ENCODE data around the gene EYS.

Gene EYS

GRCh38 chr6:65199121-65199520, 507.9 kb downstream of the EYS start:
- no peak for DNase-seq

DNA sequence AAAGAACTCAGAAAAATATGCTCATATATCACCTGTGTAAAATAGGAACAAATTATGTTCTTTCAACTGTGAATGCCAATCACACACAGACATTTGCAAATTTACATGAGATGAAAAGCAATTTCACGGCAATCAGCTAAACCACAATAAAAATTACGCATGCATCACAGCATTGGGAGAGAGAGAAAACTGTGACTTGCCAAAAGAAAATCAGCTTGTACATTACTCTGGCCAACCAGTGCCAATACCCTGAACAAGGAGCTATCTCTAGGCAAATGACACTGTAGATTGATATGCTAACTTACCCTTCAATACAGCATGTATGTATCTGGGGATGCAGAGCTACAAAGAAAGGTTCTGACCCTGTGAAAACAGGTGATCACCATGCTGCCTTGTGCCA, 515.6 kb downstream of the EYS start:
- no peak for DNase-seq

- DNase-seq = no peak
These were observed 517.7 kb downstream of the EYS start for GRCh38 chr6:65189236-65189881.

- no peak for DNase-seq
These were observed 520.2 kb downstream of the EYS start for GRCh38 chr6:65186826-65187225.

DNA sequence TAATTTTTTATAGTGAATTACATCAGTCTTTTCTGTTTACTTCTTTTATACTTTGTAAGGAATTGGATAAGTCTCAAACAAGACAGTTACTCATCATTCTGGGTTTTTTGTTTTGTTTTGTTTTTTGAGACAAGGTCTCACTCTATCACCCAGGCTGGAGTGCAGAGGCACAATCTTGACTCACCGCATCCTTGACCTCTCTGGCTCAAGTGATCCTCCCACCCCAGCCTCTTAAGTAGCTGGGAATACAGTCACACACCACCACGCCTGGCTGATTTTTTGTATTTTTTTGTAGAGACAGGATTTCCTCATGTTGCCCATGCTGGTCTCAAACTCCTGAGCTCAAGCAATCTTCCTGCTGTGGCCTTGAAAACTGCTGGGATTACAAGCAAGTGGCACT, 524.3 kb downstream of the EYS start:
- no peak for DNase-seq

DNA sequence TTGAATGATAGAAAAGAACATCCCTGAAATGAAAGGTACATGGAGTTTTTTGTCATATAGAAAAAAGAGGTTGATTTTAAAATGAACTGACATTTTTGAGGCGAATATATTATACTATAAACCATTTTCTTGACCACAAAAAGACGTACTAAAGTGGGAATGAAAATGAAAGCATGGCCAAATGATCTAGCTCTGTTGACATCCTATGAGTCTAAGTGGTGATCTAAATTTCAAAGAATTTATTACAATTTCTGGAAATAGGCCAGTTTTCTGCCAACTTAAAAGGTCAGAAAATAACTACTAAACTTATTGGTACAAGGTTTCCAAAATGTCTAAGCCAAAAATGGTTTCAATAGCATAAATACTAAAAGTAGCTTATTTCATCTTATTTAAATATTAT, 536.8 kb downstream of the EYS start:
- DNase-seq = no peak

DNA sequence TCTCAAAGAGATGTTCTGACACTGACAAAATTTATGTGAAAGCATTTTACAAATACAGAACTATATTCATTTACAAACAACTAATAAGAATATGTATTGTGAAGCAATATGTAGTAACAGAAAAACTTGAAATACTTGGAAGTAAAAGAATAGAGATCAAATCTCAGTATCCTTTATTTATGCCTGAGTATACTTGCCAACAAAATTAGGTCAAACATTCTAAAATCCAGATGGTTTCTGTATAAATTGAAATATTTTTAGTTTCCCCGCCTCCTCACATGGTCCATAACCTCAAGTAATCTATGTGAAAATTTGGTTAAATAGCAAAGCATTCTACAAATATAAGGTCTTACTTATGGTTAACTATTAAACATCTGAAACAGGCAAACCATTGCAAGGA, 545.4 kb downstream of the EYS start:
- no peak for DNase-seq

- no peak for DNase-seq
These were observed 550.0 kb downstream of the EYS start for GRCh38 chr6:65157025-65157424.

- DNase-seq = no peak
These were observed 551.9 kb downstream of the EYS start for GRCh38 chr6:65155083-65155482.

DNA sequence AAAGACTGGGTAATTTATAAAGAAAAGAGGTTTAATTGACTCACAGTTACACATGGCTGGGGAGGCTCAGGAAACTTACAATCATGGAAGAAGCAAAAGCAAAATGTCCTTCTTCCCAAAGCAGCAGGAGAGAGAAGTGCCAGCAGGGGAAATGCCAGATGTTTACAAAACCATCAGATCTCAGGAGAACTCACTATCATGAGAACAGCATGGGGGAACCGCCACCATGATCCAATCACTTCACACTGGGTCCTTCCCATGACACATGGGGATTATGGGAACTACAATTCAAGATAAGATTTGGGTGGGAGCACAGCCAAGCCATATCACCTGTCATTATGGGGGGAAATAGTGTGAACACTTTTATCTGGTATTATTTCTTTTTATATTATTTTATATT, 557.2 kb downstream of the EYS start:
- DNase-seq = no peak

GRCh38 chr6:65148839-65149238, 558.2 kb downstream of the EYS start:
- DNase-seq = no peak

- no peak for DNase-seq
These were observed 571.5 kb downstream of the EYS start for GRCh38 chr6:65135567-65135966.

DNA sequence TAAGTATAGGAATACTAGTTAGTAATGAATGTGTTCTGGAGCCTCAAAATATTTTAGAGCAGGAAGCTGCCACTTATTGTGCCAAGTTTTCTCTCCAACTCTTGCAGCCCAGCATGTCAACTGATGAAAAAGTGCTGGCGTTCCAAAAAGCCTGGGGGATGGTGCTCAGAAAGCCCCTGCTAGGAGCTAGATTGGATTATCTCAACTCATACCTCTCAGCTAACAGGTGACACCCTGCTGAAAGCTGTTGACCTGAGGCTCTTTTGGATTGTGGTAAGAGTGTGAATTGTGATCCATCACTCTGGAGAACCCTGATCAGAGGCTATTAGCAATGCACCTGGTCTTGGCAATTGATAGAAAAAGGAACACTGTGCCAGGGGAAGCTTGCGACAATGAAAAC, 580.4 kb downstream of the EYS start:
- no peak for DNase-seq

- DNase-seq = no peak
These were observed 583.5 kb downstream of the EYS start for GRCh38 chr6:65123521-65123920.

DNA sequence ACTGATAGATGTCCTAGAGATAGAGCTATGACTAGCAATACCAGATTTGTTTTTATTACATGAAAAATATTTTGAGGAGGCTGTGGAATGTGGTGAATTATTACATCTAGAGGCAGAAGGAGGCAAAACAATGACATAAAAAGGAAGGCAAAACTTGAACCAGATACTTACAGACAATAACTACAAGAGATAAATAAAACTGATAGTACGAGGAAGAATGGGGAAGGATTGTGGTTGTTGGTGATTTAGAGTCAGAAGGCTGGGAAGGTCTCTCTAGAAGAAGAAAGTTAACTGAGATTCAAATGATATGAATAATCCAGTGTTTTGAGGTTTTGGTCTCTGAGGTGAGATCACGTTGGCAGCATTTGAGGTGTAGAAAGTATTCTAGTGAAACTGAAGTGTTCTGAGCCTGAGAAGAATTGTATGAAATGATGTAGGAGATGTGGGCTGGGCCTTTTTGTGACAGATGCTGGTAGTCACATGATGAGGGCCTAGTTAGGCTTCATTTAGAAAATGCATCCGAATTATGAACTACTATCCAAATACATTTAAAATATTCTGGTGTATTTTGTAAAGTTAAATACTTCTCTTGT, 589.1 kb downstream of the EYS start:
- DNase-seq = no peak

GRCh38 chr6:65116326-65116725, 590.7 kb downstream of the EYS start:
- no peak for DNase-seq

- DNase-seq = no peak
These were observed 593.4 kb downstream of the EYS start for GRCh38 chr6:65113581-65113980.

- no peak for DNase-seq
These were observed 594.6 kb downstream of the EYS start for GRCh38 chr6:65112435-65112834.

GRCh38 chr6:65110031-65110430, 597.0 kb downstream of the EYS start:
- no peak for DNase-seq

GRCh38 chr6:65098349-65098748, 608.7 kb downstream of the EYS start:
- DNase-seq = no peak

DNA sequence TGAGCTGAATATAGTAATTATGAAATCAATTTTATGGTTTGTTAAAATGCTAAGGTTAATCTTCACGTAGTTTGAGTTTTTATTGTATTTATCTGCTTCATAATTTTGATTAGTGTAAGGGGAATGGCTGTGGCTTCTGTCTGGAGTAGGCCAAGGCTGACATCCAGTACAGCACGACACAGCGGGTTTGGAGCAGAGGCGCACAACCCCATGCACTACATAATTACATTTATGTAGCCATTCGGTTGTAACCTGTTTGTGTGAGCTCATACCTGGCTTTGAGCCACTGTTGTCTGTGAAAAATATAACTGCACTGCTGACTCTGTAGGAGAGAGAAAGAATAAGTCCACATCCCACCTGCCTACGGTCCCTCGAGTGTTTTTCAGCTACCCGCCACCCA, 615.5 kb downstream of the EYS start:
- DNase-seq = no peak

GRCh38 chr6:65088575-65088974, 618.5 kb downstream of the EYS start:
- DNase-seq = no peak

DNA sequence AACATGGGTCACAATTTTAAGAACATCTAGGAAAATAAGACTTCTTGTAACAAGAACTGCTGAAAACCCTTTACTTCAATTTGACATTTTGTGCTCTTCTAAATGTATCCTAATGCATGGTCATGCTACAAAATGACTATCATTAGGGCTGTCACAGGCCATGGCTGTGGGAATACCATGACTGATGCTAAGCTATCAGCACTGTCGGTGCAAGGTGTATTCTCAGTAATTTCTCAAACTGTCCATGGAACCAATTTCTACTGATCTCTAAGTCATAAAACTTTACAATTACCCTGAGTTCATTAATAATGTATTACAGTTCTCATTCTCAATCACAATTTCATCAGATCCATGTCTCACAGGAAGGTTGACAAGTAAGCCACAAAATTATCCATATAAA, 625.3 kb downstream of the EYS start:
- no peak for DNase-seq

GRCh38 chr6:65075705-65076230, 631.3 kb downstream of the EYS start:
- DNase-seq = no peak

- no peak for DNase-seq
These were observed 634.5 kb downstream of the EYS start for GRCh38 chr6:65072500-65072899.
